OCI-LY1 (cell line): ENCODE measurements around the gene VENTX.

Source experiments
- H2AFZ ChIP-seq: fragments of 200-600 bp; sonication (generic), shearing (Covaris generic); 2 replicates; pipeline ENCODE4 v1.6.0; 2014; ENCODE audit warnings: antibody characterized with exemption, mild to moderate bottlenecking, low read length
- H3F3A ChIP-seq: fragments of 200-600 bp; sonication (generic), shearing (Covaris generic); 2 replicates; pipeline ENCODE4 v1.6.0; 2014; ENCODE audit warnings: mild to moderate bottlenecking, antibody characterized with exemption, low read length, moderate library complexity; ENCODE audit not compliant: insufficient read depth
- H3K27ac ChIP-seq: fragments of 200-600 bp; sonication (generic); 2 replicates; pipeline ENCODE4 v1.5.1; 2014; ENCODE audit warnings: low read length, mixed run types, mild to moderate bottlenecking, low read depth; ENCODE audit not compliant: poor library complexity, severe bottlenecking
- H3K27me3 ChIP-seq: fragments of 200-600 bp; sonication (generic); 2 replicates; pipeline ENCODE4 v1.6.0; 2014; ENCODE audit warnings: antibody characterized with exemption, mild to moderate bottlenecking, low read length, moderate library complexity; ENCODE audit not compliant: insufficient read depth
- H3K36me3 ChIP-seq: fragments of 200-600 bp; sonication (generic); 2 replicates; pipeline ENCODE4 v1.6.1; 2014; ENCODE audit warnings: mild to moderate bottlenecking, antibody characterized with exemption, low read length, moderate library complexity, mixed read lengths; ENCODE audit not compliant: insufficient read depth
- H3K4me1 ChIP-seq: fragments of 200-600 bp; sonication (generic); 2 replicates; pipeline ENCODE4 v1.5.1; 2014; ENCODE audit warnings: mild to moderate bottlenecking, low read length, moderate library complexity; ENCODE audit not compliant: insufficient read depth, severe bottlenecking
- H3K4me2 ChIP-seq: fragments of 200-600 bp; sonication (generic), shearing (Covaris generic); 2 replicates; pipeline ENCODE4 v1.6.1; 2014; ENCODE audit warnings: low read length
- H3K4me3 ChIP-seq: fragments of 200-600 bp; sonication (generic); 2 replicates; pipeline ENCODE4 v1.5.1; 2014; ENCODE audit warnings: low read length, low read depth, mild to moderate bottlenecking, mixed read lengths; ENCODE audit not compliant: poor library complexity, severe bottlenecking
- H3K79me2 ChIP-seq: fragments of 200-600 bp; shearing (Covaris generic); 2 replicates; pipeline ENCODE4 v1.6.1; 2016; ENCODE audit warnings: mixed run types, low read length, mixed read lengths; ENCODE audit not compliant: insufficient read depth
- H3K9ac ChIP-seq: fragments of 200-600 bp; sonication (generic), shearing (Covaris generic); 2 replicates; pipeline ENCODE4 v1.6.1; 2014; ENCODE audit warnings: mild to moderate bottlenecking, low read length, mixed read lengths
- H3K9me2 ChIP-seq: fragments of 200-600 bp; sonication (generic), shearing (Covaris generic); 2 replicates; pipeline ENCODE4 v1.6.1; 2014; ENCODE audit warnings: low read depth, mild to moderate bottlenecking, low read length, mixed read lengths
- H3K9me3 ChIP-seq: fragments of 200-600 bp; shearing (Covaris generic); 2 replicates; pipeline ENCODE4 v1.6.1; 2014; ENCODE audit warnings: low read length, mixed read lengths
- H4K20me1 ChIP-seq: fragments of 200-600 bp; sonication (generic), shearing (Covaris generic); 2 replicates; pipeline ENCODE4 v1.6.0; 2016; ENCODE audit warnings: mild to moderate bottlenecking, low read length; ENCODE audit not compliant: insufficient read depth
- EZH2 ChIP-seq: fragments of 200-600 bp; sonication (generic), shearing (Covaris generic); IDR thresholded peaks from 2 replicates; pipeline ENCODE4 v1.8.0; 2017; ENCODE audit warnings: borderline replicate concordance, mixed run types, mild to moderate bottlenecking, antibody characterized with exemption, low read length, moderate library complexity, mixed read lengths
- TF ChIP-seq, protein P1 (sequence below): fragments of 200-600 bp; sonication (generic), shearing (Covaris generic); IDR thresholded peaks from 2 replicates; pipeline ENCODE4 v1.5.1; 2017; ENCODE audit warnings: mild to moderate bottlenecking, antibody characterized with exemption, low read length, moderate library complexity, mixed read lengths

Gene VENTX

DNA sequence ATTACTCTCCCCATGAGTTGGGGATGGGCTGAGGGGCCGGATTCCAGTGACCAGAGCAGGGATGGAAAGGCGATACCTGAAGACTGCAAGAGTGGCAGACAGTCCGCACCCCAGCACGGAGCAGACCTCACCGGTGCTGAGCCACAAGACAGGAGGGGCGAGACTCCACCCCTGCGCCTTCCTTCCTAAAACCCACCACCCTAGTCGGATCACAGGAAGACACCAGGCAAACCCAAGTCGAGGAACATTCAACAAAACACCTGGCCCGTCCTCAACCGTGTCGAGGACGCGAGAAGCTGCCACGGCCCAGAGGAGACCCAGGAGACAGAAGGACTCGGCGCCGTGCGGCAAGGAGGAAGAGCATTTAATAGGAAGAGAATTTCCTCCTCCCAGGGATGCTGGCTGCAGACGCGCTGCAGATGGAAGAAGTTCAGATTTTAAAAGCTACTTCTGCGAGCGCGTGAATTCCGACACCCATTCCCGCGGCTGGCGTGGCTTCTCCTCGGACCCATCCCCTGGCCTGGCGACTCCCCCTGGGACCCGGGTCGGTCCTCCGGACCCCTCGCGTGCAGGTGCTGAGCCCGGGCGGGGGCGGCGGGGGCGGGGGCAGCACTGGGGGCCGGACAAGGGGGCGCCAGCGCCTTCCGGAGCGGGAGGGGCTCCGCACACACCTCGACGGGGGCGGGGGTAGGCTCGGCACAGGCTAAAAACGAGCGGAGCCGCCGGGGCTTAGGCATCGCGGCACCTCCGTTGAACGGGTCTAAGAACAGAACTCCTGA lies 8.2 kb upstream of the VENTX start:
- Histone ChIP-seq H3K27ac (no peak overlapping the region), H3K4me1 (no peaks in the 10 kb centered on the region), H3K9me2 (no peaks in the 10 kb centered on the region), H3K27me3 (no peaks in the 10 kb centered on the region), H3K36me3 (no peaks in the 10 kb centered on the region), H3K4me3 (no peak overlapping the region), H3K79me2 (no peaks in the 10 kb centered on the region), H3K9ac (no peak overlapping the region), H2AFZ (no peak overlapping the region), H4K20me1 (no peaks in the 10 kb centered on the region), H3K9me3 (no peaks in the 10 kb centered on the region), H3F3A (no peaks in the 10 kb centered on the region), H3K4me2 (no peak overlapping the region)
- TF ChIP-seq, protein P1, sequence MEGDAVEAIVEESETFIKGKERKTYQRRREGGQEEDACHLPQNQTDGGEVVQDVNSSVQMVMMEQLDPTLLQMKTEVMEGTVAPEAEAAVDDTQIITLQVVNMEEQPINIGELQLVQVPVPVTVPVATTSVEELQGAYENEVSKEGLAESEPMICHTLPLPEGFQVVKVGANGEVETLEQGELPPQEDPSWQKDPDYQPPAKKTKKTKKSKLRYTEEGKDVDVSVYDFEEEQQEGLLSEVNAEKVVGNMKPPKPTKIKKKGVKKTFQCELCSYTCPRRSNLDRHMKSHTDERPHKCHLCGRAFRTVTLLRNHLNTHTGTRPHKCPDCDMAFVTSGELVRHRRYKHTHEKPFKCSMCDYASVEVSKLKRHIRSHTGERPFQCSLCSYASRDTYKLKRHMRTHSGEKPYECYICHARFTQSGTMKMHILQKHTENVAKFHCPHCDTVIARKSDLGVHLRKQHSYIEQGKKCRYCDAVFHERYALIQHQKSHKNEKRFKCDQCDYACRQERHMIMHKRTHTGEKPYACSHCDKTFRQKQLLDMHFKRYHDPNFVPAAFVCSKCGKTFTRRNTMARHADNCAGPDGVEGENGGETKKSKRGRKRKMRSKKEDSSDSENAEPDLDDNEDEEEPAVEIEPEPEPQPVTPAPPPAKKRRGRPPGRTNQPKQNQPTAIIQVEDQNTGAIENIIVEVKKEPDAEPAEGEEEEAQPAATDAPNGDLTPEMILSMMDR: no peak
- TF ChIP-seq EZH2: no peak

DNA sequence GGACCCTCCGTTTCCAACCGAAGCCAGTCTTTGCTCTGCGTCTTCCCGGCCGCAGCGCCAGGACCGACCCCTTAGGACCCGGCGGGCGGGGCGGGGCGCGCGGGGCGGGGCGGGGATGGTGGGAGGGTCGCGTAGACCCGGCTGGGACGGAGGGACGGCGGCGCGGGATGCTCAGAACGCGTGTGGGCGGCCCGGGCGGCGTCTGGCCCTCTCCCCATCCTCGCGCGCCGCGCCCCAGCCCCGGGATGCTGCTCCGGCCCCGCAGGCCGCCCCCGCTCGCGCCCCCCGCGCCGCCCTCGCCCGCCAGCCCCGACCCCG lies 7.7 kb upstream of the VENTX start, which contains the start of gene UTF1:
UTF1 (plus strand) TSS at position 174 of the 318 bp plus-strand sequence; CDS start at position 246, 72 bp downstream.
- no peaks in the 10 kb centered on the region for H3K9me2 ChIP-seq
- no peaks in the 10 kb centered on the region for H3K4me1 ChIP-seq
- no peak within 1 kb of the TSS for H3K4me2 ChIP-seq
- H3K27me3 ChIP-seq: no peaks in the 10 kb centered on the region
- H3K9ac ChIP-seq: no peak within 1 kb of the TSS
- H3F3A ChIP-seq: no peaks in the 10 kb centered on the region
- H2AFZ ChIP-seq: no peak within 1 kb of the TSS
- no peaks in the 10 kb centered on the region for H3K9me3 ChIP-seq
- H3K79me2 ChIP-seq: no peaks in the 10 kb centered on the region
- no peaks in the 10 kb centered on the region for H4K20me1 ChIP-seq
- H3K27ac ChIP-seq: no peak within 1 kb of the TSS
- H3K4me3 ChIP-seq: no peak within 1 kb of the TSS
- no peak for TF ChIP-seq EZH2
- TF ChIP-seq, protein P1: no peak
- no peaks in the 10 kb centered on the region for H3K36me3 ChIP-seq

DNA sequence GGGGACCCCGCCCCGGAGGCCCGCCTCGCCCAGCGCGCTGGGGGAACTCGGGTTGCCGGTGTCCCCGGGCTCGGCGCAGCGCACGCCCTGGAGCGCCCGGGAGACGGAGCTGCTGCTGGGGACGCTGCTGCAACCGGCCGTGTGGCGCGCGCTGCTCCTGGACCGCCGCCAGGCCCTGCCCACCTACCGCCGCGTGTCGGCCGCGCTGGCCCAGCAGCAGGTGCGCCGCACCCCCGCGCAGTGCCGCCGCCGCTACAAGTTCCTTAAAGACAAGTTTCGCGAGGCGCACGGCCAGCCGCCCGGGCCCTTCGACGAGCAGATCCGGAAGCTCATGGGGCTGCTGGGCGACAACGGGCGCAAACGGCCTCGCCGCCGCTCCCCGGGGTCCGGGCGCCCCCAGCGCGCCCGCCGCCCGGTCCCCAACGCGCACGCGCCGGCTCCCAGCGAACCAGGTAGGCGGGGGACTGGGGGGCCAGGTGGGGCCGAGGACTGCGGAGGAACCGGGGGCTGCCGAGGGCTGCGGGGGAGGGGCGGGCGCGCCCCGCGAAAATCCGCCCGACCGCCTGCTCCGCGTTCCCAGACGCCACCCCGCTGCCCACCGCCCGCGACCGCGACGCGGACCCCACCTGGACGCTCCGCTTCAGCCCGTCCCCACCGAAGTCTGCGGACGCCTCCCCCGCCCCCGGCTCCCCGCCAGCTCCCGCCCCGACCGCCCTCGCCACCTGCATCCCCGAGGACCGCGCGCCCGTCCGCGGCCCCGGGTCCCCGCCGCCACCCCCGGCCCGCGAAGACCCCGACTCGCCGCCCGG lies 7.1 kb upstream of the VENTX start:
- H3K9me2 ChIP-seq: no peaks in the 10 kb centered on the region
- H3F3A ChIP-seq: no peaks in the 10 kb centered on the region
- H3K4me2 ChIP-seq: no peak overlapping the region

More for the DNA sequence above, 7.1 kb upstream of the VENTX start:
- no peaks in the 10 kb centered on the region for H3K79me2 ChIP-seq
- H2AFZ ChIP-seq: no peak overlapping the region
- no peaks in the 10 kb centered on the region for H3K36me3 ChIP-seq
- no peaks in the 10 kb centered on the region for H3K27me3 ChIP-seq
- H4K20me1 ChIP-seq: no peaks in the 10 kb centered on the region
- H3K27ac ChIP-seq: no peak overlapping the region
- H3K4me1 ChIP-seq: no peaks in the 10 kb centered on the region
- TF ChIP-seq, protein P1: no peak
- TF ChIP-seq EZH2: no peak
- no peak overlapping the region for H3K4me3 ChIP-seq
- H3K9ac ChIP-seq: no peak overlapping the region
- no peaks in the 10 kb centered on the region for H3K9me3 ChIP-seq
